Fibroblast of skin of scalp (primary cell): Measurements from ENCODE around the gene GNAL.
"Not testable (repeated sequence)": the region's sequence is repeated elsewhere in the genome, so short reads cannot be mapped to it uniquely, and the experiment has no call there.

ENCODE experiments used
- DNase-seq: peaks from one replicate; pipeline ENCODE4 v3.0.0-alpha.2; 2013

Gene GNAL

DNA sequence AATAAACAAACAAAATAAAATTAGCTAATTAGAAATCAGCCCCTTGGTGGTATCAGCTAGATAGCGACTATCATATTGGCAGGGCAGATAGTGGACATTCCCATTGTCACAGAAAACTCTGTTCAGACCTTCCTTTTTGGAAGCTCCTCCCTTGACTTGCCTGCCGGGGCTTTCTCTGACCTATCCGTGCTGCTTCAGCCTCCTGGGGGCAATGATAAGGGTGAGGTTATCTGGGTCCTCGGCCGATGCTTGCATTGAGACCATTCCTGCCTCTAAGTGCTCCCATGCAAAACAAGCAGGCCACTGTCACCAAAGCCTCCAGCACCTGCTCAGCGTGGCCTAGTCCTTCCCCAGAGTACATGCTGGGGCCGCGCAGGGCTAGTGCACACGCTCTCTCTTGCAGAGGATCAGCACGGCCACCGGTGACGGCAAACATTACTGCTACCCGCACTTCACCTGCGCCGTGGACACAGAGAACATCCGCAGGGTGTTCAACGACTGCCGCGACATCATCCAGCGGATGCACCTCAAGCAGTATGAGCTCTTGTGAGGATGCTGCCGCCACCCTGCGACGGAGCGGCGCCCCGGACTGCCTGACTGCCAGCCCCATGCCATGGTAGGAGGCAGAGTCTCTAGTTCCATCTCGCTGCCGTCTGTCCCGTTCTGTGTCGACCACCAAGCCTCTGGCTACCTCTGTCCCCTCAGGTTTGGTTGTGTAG lies 191.7 kb downstream of the GNAL start:
- no peak for DNase-seq

DNA sequence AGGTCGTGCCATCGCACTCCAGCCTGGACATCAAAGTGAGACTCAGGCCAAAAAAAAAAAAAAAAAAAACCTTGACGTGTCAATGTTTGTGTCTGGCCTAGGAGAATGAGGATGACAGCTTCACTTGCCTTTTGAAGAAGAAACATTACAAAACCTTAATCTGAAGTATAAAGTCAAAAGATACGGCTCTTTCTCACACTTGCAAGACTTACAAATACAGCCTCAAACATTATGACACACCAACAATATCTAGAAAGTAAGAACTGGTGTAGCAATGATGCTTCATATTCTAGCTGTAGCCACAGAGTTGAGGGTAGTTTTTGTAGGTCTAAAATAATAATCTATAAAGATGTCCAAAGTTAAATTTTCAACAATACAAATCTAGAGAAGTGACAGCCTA lies 193.6 kb downstream of the GNAL start:
- DNase-seq, result no peak

DNA sequence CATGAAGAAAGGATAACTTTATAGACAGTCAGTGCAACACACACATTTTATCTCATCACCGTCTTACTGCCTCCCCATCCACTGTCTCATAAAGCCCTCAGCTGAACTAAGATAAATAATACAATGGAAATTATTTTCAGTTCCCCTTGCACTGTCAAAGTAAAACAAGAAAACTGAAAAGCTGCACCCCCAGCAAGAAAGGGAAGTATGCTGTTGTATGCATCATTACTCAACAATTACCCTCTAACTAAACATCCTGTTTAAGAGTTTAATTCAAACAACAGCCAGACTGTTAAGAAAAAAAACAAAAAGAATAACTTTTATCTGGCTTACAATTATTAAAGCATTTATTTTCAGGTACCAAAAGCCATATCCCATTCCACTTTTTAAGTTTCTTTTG lies 194.1 kb downstream of the GNAL start:
- DNase-seq, result no peak

DNA sequence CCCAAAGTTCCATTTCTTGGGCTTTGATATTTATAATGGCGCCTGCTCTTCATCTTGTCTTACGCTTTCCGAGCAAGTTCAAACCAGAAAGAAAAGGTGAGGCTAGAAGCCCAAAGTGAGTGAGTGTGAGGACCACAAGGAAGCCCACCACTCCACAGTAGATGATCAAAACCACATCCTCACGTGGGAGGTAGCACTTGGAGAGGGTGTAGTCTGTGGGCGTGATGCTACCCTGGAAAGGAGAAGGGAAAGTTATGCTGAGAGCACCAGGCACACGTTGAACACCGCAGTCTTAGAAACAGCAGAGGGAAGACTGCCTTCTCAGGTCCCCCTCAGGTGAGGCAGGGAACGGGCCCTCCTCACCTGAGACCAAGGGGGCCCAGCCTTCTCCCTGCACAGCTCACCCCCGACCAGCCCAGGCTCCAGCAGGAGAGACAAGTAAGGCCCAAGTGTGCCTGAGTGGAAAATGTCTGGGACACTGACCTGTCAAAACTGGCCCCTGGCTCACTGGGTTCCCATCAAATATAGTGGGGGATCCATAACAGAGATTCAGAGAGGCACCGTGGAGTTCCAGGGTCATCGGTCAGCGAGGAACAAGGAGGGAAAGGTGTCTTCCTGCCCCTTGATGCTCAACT lies 195.4 kb downstream of the GNAL start:
- no peak for DNase-seq

DNA sequence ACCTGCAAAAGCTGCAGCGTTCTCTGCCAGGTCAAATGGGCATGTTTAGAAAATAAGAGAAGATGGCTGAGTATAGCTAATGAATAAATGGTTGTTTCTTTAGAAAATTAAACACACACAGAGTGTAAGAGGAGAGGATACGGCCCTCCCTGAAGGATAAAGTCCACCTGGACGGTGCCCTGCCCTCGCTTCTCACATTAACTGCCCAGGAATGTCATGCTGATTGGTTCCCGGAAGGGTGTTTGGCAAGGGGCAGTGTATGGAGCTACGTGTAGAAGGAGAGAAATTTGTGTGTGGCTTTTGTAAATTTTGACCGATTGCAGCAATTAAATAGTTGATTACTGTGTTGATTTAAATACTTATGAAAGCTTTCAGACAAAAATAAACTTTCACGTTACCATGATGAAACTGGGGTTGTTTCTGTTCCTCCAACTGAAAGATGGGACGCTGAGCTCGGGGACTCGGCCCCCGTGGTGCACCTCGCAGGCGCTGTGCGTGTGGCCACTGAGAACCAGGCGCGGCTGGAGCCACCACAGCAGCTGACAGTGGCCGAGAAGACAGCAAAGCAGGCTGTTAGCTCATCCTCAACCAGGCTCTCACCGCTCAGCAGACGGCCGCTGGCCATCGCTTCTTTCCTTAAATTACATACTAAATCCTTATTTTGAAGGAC lies 196.3 kb downstream of the GNAL start:
- no peak for DNase-seq

DNA sequence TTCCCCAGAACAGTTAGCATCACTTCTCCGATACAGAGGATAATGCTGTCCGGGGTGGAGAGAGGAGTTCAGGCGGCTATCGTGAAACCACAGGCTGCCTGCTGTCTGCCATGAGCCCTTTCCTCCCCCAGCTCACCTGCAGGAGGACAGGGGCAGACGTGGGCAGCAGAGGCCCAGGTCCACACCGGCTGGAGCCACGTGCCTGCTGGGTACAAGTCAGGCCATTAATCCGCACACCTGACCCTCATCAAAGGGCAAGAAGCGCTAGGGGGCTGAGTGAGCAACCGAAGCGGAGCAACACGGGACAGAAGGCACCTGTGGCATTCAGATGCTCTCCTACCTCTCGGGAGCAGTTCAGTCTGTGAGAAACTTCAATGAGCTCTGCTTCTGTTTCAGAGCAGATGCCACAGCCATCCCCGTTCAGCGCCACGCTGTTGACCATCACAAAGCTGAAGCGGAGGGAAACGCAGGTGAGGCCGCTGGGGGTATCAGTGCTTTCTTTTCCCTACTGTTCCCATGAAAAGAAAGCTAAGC lies 197.6 kb downstream of the GNAL start:
- no peak for DNase-seq

DNA sequence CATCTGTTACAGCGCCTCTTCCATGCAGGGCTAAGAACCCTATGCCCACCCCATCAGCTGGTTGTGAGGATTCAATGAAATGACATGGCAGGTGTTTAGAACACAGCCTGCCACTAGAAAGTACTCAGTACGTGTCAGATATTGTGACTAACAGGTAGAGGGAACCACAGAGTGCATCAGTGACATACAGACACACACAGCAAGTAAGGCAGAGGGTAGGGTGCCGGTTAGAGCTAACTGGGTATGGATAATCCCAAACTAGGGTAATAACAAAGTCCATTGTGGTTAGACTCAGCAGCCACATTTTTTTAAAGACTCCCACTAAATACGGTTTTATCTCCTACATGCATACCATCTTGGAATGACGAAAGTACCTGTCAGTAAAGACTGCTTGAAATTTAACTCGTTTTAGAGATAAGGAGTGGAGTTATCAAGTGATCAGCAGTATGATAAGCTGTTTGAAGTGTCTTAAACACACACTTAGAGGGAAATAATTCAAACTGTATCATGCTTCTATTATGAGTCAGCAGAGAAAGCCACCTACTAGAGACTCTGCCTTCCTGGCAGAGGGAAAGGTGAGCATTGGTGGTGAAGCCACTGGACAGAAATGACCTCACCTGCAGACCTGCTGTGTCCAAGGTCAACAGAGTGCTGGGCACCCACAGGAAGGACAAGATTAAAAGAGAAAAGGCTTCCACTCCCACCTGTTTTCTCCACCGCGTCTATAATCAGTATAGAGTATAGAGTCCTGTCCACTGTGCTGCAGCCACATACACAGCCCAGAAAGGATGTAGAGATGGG lies 198.5 kb downstream of the GNAL start:
- no peak for DNase-seq

DNA sequence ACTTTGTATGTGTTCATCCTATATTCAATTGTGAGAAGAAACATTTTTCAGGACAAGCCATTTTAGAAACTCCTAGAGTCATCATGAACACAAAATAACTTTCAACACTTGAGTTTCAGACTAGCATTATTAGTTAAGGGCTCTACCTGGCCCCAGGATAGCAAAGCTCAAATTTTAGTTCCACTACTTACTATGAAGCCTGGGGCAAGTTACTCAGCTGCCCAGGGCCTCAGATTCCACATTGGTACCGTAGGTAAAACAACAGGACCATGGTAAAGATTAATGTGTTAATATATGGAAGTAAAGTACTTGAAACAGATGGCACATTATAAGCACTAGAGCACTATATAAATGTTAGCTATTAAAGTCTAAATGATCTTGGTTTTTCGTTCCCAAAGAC lies 199.7 kb downstream of the GNAL start:
- DNase-seq, result no peak

DNA sequence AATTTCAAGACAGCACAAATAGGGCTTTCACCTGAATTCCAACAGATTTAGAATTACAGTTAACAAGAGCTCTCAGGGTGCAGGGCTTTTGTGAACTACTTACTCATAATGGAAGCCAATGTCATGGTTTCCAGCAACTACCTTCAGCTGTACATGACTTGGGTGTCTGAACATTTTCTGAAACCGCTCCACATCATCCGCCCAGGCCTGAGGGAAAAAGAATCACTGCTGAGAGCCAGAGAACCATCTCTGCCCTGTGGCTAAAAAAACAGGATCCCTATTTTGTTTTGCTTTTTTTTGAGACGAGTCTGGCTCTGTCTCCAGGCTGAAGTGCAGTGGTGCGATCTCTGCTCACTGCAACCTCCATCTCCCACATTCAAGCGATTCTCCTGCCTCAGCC lies 200.2 kb downstream of the GNAL start:
- DNase-seq, result no peak

DNA sequence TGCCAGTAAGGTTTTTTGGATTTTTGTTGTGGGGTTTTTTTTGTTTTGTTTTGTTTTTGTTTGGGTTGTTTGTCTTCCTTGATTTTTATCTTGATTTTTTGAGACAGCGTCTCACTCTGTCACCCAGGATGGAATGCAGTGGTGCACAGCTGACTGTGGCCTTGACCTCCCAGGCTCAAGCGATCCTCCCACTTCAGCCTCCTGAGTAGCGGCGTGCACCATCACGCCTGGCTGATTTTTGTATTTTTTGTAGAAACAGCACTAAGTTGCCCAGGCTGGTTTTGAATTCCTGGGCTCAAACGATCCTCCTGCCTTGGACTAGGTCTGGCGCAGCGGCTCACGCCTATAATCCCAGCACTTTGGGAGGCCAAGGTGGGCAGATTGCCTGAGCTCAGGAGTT lies 202.7 kb downstream of the GNAL start:
- no peak for DNase-seq

DNA sequence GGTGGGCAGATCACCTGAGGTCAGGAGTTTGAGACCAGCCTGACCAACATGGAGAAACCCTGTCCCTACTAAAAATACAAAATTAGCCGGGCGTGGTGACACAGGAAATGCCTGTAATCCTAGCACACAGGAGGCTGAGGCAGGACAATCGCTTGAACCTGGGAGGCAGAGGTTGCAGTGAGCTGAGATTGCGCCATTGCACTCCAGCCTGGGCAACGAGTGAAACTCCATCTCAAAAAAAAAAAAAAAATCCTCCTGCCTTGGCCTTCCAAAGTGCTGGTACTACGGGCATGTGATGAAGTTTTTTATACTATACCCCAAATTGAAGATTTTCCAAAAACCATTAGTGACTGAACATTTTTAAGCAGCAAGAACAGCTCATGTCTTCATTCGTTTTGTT lies 203.4 kb downstream of the GNAL start:
- DNase-seq, result not testable (repeated sequence)

DNA sequence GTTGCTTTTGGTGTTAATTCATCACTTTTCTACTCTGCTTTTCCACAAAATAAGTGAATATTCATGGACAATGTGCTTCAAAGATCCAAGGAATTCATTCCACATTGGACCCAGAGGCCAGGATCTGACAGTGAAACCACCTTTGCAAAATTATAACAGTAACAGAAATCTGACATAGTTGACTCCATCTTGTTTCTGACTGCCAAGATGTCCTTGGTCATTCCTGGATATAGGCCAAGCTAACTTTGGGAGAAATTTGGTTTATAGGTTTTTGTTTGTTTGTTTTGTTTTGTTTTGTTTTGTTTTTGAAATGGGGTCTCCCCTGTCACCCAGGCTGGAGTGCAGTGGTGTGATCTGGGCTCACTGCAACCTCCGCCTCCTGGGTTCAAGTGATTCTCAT lies 208.7 kb downstream of the GNAL start:
- DNase-seq, result no peak

DNA sequence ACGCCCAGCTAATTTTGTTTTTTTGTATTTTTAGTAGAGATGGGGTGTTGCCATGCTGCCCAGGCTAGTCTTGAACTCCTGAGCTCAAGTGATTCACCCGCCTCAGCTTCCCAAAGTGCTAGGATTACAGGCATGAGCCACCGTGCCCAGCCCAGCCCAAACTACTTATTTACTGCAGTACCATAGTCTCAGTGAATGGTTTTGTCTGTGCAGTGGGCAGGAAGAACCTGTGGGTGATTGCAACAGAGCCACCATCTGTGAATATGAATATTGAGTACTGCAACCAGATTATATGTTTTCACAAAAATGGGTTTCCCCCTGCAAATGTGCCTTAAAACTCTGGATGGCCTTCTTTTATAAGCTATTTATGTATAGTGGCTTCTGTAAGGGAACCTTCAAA lies 210.0 kb downstream of the GNAL start:
- DNase-seq, result no peak

DNA sequence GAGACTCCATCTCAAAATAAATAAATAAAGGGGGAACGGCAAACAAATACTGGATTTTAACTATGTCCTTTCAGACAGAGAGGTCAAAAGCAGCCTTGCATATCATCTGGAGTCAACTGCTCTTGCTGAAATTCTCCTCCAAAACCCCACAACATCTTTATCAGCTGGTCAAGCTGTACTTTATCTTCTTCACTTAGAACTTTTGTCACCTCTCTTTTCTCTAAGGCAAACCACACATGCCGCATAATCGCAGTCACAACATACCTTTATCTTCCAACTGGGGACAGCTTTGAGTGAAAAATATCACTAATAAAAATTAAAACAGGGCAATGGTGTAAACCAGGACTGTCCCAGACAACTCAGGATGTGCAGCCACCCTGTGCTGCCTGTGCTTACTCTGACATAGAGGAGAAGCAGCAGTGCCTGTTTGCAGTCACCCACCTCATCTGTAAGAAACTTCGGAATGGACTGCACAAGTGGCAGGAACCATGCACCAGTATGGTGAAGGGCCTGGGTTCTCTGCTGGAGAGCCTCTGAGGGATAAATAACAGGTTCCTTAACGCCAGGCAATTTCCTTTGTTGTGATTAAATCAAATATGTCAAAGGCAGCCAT lies 212.9 kb downstream of the GNAL start:
- no peak for DNase-seq

DNA sequence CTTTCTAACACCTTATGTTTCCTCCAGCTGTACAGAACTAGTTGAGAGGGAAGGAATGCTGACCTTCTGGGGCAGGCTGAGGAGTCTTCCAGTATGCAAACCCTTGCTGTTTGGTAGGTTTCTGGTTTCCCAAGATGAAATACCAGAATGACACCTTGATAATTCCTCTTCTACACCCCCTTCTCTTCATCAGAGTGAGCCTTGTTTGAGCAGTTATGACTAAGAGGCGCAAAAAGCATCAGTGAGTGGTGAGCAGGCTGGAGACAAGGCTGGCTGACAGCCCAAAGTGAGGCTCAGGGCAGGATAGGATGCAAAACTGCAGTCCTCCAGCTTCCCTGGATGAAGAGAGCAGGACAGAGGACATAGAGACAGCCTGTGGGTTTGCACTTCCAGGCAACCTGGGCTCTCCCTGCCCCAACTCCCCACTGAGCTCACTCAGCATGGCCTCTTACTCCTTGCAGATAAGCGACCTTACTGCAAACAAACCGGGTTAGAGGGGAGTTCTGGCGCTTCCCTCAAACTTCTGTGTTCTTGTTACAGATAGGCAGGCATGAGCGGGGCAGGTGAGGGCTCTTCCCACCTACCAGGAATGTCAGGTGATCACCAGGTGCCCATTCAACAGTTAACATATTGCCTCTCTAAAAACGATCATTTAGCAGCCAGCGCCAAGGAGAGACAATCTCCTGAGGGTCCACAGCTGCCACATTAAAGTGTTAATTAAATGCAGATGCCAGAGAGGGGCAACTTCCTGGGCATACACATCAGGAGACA lies 213.6 kb downstream of the GNAL start:
- DNase-seq, result no peak

DNA sequence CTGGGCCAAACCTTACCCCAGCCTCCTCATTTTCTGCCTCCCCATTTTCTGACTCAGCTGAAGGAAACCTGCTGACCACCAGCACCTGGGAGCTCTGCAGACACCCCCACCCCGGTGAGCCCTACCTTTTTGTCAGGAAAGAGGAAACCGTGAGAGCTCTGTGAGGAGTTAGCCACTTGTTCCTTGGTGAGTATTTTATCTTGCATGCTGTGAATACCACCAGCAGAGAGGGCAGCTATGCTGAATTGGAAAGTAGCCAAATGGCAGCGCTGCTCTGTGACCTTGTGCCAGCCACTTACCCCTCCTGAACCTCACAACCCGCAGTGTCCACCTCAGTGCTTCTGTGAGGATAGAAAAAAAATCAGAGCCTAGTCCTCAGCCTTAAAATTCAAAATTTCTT lies 216.5 kb downstream of the GNAL start:
- no peak for DNase-seq

DNA sequence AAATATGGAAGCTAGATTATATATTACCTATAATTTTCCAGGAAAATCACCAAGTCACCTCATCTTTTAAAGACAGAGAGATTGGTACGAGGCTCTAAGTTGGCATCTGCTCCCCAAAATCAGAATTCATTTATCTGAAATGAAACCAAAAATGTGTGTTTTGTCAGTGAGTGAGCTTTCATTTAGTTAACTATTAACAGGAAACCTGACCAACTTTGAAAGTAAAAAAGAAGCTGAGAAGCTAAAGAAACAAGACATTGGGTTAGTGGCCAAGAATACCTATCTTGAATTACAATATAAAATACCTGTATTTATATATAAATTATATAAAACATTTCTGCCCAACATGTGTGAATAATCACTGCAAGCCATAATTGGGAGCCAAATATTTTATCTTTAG lies 217.1 kb downstream of the GNAL start:
- DNase-seq, result no peak

DNA sequence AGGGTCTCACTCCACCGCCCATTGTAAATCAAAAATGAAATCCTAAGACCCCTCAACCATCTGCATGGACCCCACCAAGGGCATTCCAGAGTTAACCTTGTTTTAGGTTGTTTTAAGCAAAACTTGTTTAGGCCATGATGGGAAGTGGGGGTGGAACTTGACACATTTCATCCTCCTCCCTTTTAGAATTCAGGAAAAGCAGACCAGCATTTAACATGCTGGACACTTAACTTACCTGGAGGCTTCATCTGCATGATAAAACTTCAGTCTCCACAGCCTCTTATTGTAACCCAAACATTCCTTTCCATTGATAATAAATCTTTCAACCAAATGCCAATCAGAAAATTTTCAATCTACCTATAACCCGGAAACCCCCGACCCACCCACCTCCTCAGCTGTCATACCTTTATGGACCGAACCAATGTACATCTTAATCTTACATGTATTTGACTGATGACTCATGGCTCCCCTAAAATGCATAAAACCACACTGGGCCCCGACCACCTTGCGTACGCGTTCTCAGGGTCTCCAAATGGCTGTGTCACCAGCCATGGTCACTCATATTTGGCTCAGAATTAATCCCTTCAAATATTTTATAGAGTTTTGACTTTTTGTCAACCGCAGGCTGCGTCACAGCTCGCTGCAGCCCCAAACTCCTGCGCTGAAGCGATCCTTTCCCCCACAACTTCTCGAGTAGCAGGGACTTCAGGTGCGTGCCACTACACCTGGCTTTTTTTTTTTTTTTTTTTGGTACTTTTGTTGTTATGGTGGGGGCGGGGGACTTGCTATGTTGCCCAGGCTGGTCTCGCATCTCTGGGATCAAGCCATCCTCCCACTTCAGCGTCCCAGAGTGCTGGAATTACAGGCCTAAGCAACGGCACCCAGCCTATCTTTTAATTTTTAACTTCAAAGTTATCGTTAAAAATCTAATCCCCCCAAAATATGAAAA lies 218.1 kb downstream of the GNAL start:
- no peak for DNase-seq

DNA sequence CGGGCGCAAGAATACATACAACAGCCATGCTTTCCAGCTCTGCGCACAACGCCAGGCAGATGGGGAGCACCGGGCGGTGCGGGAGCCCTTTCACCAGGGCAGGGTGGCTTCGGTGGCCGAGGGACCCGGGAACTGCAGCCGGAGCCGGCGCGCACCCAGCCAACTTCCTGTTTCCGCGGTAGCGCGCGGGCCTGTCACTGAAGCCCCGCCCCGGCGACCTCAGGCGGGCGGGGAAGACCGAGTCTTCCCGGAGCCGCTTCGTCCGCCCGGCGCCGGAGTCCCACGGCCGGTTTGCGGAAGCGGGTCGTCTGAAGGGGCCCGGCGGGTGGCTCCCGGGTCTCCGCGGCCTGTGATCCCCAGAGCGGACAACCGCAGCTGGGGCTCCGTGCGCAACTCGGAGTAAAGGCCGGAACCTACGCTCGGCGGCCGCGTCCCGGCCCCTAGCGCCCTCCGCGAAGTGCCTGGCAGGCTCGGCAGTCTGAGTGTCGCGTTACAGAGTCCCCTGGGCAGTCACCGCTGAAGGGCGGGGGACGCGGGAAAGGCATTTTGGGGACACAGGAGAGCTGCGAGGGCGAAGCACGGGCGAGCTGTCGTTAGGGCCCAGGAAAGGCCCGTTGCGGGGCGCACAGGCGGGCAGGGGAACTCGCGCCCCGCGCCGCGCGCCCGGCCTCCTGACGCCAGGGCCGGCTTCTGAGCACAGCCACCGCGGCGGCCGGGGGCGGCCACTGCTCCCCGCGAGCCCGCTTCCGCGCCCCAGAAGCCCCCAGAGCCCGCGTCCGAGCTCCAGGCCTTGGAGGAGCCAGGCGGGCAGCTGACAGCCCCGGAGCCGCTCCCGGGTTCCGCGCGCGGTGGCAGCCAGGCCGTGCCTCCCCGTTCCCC lies 219.4 kb downstream of the GNAL start, which contains the start of gene MPPE1:
MPPE1 (minus strand) TSS at position 136 of the 879 bp plus-strand sequence. CDS start 11,053 bp downstream, outside the sequence.
- DNase-seq, result peak; percentile 89
